Left forelimb (tissue), 1 donor: ENCODE results near the gene ASB2.
A peak's percentile ranks its signal among the peaks of the same experiment; 100 is the strongest.

Experiments
- DNase-seq: peaks from one replicate; pipeline ENCODE4 v3.0.0-alpha.2; 2018; ENCODE audit warnings: low spot score

The ASB2 gene

DNA sequence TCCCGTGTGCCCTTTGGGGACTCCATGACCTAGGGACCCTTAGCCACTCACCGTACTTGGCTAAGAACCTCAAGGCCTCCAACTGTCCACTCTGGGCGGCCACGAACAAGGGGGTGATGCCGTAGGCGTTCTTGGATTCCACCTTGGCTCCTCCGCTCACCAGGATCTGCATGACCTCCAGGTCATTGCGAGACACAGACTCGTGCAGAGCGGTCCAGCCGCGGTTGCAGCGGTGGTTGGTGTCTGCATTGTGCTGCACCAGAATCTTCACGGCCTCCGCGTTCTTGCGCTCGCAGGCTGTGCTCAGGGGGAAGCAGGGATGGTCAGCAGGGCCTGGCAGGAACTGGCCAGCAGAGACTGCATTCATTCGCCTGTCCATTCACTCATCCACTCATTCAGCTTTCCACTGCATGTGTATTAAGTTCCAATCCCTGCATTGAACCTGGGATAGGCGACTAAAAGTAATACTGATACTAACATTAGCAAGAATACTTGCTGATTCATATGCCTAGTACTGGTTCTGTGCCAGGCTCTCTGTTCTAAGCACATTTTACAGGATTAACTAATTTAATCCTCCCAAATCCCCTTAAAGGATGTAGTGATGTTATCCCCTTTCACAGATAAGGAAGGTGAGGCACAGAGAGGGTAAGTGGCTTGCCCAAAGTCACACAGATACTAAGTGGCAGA lies 25.3 kb downstream of the ASB2 start:
- DNase-seq, result no peak

GRCh38 chr14:93949511-93950075 lies 26.8 kb downstream of the ASB2 start:
- no peak for DNase-seq

GRCh38 chr14:93947282-93947681 lies 29.1 kb downstream of the ASB2 start:
- no peak for DNase-seq

GRCh38 chr14:93946541-93947090 lies 29.8 kb downstream of the ASB2 start:
- DNase-seq, result no peak

GRCh38 chr14:93946104-93946503 lies 30.3 kb downstream of the ASB2 start:
- DNase-seq, result no peak

DNA sequence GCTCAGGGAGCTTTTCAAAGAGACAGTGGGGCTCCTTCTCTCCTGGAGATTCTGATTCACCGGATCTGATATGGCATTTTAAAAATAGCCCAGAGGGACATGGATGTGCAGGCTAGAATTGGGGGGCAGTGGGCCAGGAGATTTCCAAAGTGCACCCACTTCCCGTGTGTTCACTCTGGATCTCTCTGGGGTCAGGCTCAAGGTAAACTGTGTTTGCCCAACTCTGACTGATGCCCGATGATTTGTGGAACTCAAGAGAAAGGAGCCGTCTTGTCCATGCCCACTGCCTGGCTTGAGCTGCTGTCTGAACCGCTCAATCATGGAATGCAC lies 31.3 kb downstream of the ASB2 start:
- DNase-seq, result no peak

DNA sequence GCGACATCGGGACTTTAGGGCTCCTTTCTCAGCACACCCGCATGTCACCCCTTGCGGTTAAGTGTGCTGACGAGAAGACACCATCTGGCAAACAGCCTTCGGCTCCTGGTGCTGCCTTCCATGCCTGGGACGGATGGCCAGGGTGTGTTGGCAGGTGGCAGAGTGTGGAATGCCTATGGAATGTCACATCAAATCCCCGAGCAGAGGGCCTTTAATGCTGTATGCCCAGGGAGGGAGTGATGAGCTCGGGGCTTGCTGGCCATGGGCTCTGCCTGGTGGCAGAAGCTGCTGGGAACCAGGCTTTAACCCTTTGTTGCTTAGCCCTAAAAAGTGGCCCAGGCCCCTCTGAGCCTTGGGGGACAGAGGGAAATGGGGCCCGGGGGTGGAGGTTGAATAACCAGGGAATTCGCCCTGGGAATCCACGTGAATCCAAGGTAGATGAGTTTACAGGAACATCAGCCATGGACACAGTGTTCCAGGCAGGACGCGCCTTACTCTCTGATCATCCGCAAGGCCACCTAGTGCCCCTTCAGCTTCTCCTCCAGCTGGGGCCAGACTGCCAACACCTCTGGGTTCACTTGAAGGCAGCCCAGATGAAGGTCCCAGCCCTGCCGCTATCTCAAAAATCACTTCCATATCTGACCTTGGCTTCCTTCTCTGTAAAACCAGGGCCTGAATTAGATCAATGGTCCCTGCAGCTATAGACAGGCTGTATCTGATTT lies 31.9 kb downstream of the ASB2 start:
- DNase-seq, result no peak

GRCh38 chr14:93943930-93944329 lies 32.4 kb downstream of the ASB2 start:
- no peak for DNase-seq

DNA sequence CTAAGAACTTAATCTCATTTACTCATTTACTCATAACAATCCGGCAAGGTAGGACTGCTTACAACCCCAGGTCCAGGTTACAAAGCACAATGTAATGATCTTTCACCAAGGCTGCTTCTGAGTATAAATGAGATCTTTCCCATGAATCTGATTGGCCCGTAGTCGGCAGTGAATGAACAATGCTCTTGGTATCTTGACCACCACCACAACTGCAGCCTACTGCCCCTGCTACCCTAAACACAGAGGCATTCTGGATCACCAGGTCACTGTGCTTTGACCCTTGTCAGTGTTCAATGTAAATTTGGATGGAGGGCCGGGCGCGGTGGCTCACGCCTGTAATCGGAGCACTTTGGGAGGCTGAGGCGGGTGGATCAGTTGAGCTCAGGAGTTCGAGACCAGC lies 33.3 kb downstream of the ASB2 start:
- DNase-seq, result no peak

DNA sequence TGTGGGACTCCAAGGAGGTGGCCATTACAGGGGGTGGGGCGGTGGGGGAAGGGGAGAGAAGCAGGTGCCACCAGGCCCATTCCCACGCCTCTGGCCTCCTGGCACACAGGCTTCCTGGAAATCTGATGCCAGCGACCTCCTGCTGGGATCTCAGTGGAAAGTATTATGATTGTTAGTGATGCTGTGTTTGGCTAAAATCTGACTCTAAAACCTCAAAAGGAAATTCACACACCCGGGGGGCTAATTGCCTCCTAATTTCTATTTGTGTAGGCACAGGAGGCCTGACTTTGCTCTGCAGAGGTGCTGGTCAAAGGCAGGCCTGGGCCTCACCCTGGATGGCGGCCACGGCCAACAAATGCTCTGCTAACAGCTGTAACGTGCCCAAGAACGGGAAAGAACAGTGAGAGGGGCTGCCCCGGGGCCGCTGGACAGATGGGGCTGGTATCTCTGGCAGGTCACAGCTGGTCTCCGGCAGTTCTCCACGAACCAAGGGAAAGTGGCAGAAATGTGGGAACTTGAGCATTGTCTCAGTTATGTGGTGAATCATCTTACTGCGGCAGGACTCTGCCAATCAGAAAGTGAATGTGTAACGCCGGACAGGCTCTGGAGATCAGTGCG lies 35.0 kb downstream of the ASB2 start:
- DNase-seq, result no peak

DNA sequence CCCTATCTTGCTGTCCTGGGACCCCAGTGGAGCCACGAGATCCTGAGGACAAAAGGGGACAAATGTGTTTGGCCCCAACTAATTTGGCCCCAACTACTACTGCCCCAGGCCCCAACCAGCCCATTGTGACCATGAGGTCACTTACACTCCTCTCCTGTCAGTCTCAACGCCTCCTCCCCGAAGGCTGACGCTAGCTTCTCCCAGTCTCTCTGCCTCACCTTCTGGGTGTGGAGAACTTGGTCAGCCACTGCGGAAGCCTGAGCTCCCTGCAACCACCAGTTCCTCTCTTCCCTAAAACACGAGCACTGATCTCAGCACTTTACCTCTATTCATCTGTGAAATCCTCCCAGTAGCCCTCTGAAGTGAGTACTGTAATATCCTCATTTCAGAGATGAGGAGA lies 35.9 kb downstream of the ASB2 start:
- DNase-seq, result no peak

DNA sequence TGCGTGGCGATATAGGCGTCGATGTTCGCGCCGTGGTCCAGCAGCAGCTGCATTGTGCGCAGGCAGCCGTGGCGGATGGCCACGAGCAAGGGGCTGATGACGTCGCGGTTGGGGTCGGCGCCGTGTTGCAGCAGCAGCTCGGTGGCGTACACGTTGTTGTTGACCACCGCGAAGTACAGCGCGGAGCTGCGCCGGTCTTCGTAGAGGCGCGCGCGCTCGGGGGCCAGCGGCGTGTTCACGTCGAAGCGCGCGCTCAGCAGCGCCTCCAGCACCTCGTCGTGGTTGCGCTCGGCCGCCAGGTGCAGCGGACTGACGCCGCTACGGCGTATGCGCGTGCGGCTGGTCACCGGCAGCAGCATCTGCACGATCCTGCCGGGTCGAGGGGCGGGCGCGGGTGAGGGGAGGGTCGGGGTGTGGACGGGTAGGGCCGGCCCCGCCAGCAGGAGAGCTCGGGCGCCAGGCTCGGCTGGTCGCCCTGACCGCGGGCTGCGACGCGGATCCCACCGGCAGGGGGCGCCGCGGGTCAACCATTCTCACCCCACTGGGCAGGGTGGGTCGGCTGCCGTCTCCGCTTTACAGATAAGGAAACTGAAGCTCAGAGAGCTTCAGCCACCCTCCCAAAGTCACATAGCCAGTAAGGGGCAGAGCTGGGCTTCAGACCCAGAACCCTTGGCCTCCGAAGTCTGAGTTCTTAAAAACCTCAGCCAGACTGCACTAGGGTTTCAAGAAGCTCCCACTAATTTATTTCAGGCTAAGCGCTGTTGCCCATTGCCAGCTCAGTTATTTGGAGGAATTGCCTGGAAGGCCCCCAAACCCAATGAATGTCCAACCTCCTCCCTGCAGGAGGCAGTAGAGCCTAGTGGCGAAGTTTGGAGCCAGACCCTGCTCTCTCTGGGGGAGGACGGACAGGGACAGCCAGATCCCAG lies 36.8 kb downstream of the ASB2 start:
- DNase-seq, result peak; percentile 89

DNA sequence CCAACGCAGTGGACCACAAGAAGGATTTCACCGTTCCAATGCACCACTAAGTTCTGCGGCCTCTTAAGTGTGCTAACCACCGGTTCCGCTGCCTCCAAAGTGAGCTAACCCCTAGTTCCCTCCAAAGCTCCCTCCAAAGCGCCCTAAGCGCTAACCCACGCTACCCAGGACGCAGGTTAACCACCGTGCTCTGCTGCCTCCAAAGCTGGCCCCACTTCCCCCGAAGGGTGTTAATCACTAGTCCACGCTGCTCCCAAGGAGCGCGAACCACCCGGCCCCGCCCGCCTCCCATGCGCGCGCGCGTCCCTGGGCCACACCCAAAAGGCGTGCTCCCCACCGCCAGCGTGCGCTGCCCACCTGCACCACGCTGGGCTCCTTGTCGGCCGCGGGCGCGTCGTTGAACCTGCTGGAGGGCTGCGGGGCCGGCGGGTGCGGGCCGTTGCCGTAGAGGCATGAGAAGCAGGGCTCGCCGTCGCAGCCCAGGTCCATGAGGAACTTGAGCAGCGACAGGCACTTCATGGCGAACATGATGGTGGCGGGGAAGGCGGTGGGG lies 37.5 kb downstream of the ASB2 start:
- no peak for DNase-seq

DNA sequence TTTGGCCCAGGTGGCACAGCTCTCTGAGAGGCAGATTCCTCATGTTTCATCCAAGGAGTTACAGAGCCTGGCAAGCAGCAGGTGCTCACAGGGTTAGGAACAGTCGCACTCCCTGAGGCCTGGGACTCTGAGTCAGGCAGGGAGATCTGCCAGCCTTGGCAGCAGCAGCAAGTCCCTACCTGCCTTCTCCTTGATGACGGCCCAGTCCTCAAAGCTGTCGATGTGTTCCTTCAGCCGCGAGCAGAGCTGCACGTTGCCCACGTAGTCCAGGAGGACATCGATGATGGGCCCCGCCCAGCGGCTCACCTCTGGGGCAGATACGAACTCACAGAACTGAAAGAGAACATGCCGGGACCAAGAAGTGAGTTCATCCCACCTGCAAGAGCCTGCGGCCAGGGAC lies 38.9 kb downstream of the ASB2 start:
- DNase-seq, result no peak

GRCh38 chr14:93936926-93937325 lies 39.4 kb downstream of the ASB2 start:
- no peak for DNase-seq

GRCh38 chr14:93936245-93936644 lies 40.1 kb downstream of the ASB2 start:
- DNase-seq, result no peak

DNA sequence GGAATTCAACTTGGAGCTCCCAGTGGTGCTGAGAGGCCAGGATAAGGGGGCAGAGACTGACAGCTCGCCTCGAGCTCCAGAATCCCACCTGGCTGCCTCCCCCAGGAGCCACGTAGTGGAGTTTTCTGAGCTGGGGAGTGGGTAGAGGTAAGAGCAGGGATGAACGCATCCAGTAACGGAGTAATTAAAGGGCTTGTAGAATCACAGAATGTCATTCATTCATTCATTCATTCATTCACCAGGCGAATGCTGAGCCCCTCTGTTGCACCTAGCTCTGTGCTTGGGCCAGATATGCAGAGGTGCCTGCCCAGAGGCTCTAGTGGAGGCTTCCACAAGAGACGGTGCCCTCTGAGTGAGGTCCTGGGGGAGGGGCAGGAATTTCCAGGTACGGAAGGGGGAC lies 41.2 kb downstream of the ASB2 start:
- DNase-seq, result no peak

DNA sequence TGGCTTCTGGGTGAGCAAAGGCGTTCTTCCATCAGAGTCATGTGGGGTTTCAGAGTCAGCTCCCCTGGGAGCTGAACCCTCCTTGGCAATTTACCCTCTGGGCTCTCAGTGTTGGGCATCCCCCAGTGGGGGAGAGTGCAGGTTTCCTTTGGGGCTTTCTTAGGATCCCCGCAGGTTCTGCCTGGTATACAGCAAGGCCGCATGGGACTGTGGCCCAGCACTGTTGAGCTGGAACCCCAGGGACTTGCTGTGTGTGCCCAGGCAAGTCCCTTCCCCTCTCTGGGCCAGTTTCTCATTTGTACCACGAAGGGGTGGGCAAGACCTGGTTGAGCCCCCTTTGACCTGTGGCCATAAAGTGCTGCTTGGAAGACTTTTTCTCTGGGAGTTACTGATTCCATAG lies 43.7 kb downstream of the ASB2 start:
- DNase-seq, result no peak

GRCh38 chr14:93930989-93931307 lies 45.4 kb downstream of the ASB2 start:
- DNase-seq, result no peak

- DNase-seq, result no peak
Measured at GRCh38 chr14:93930296-93930988, 45.9 kb downstream of the ASB2 start.

DNA sequence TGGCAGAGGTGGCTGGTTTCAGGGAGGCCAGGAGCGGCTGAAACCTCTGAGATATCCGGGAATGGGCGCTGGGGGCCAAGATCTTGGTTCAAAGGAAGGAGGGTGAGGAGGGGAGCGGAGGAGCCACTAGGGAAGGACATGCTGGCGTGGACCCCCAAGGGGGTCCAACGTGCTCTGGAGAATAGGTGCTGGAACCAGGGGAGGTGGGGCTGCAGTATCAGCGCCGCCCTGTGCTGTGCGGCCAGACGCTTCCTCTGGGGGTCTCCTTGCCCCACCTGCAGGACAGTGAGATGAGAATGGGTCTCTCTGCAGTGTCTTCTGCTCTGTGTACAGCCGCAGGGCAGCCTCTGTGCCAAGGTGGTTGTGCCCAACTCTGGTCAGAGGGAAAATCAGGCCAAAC lies 46.7 kb downstream of the ASB2 start:
- no peak for DNase-seq
